Calu3 (cell line): ENCODE results near the gene MECR. TPM values are rescaled to one million over a fixed set of nuclear protein-coding genes. Genes with fewer than 3 reads are reported as not detected.

Experiments used
- BruUV-seq: library from RNA; stranded (reverse); fragments of 400-500 nt; replicated peaks from 2 replicates; lab custom pipeline; 2021; lab: Mats Ljungman, UMichigan
- CTCF ChIA-PET: fragments of 300-600 bp; sonication (Branson Sonifier 250); formaldehyde crosslinking; loops from one replicate; lab custom pipeline; 2022; ENCODE audit warnings: antibody characterized with exemption; lab: Charles Lee
- DNase-seq: peaks from one replicate; pipeline ENCODE4 v3.0.0; 2022
- H3K27ac Mint-ChIP-seq: one replicate; pipeline ENCODE4 v1.8.0; 2022; ENCODE audit warnings: mixed read lengths; ENCODE audit not compliant: unreplicated experiment
- H3K27me3 Mint-ChIP-seq: one replicate; pipeline ENCODE4 v1.8.0; 2022; ENCODE audit warnings: mixed read lengths; ENCODE audit not compliant: unreplicated experiment
- H3K36me3 Mint-ChIP-seq: one replicate; pipeline ENCODE4 v1.8.0; 2022; ENCODE audit warnings: mild to moderate bottlenecking, moderate library complexity, mixed read lengths; ENCODE audit not compliant: insufficient read depth, unreplicated experiment
- H3K4me1 Mint-ChIP-seq: one replicate; pipeline ENCODE4 v1.8.0; 2022; ENCODE audit warnings: mild to moderate bottlenecking, low read depth, mixed read lengths; ENCODE audit not compliant: unreplicated experiment
- H3K4me3 Mint-ChIP-seq: one replicate; pipeline ENCODE4 v1.8.0; 2022; ENCODE audit warnings: mild to moderate bottlenecking, low read depth, moderate library complexity, mixed read lengths; ENCODE audit not compliant: unreplicated experiment
- H3K9me3 Mint-ChIP-seq: one replicate; pipeline ENCODE4 v1.8.0; 2022; ENCODE audit warnings: low read depth, mixed read lengths; ENCODE audit not compliant: unreplicated experiment
- CTCF ChIP-seq: fragments of 200-600 bp; IDR thresholded peaks from one replicate; pipeline ENCODE4 v1.8.0; 2022; ENCODE audit warnings: antibody characterized with exemption; ENCODE audit not compliant: unreplicated experiment
- intact Hi-C: fragments of 100-400 bp; cut with micrococcal nuclease; formaldehyde crosslinking; loops from one replicate; pipeline ENCODE4 v1.10.0; 2022; ENCODE audit not compliant: unreplicated experiment
- total RNA-seq: library from RNA; stranded (reverse); gene quantifications from 2 replicates; pipeline ENCODE4 v1.2.3, GENCODE V29; 2022

MECR gene
- total RNA-seq, 1 experiment from 2014 or later = 46.8 TPM

GRCh38 chr1:29227511-29227910, 3.2 kb downstream of the MECR start:
- intact Hi-C loops = no loop called here
- CTCF ChIA-PET = no interaction called here
- DNase-seq = peak; percentile 77
- TF ChIP-seq CTCF = no peak
- Mint-ChIP-seq H3K27ac (peak overlapping the region; percentile 89), H3K27me3 (no peaks in the 10 kb centered on the region), H3K4me1 (peaks cover 48% of the 10 kb centered on the region), H3K36me3 (peaks cover 21% of the 10 kb centered on the region), H3K9me3 (no peaks in the 10 kb centered on the region), H3K4me3 (peak overlapping the region; percentile 21)
- BruUV-seq = no TSS peak

DNA sequence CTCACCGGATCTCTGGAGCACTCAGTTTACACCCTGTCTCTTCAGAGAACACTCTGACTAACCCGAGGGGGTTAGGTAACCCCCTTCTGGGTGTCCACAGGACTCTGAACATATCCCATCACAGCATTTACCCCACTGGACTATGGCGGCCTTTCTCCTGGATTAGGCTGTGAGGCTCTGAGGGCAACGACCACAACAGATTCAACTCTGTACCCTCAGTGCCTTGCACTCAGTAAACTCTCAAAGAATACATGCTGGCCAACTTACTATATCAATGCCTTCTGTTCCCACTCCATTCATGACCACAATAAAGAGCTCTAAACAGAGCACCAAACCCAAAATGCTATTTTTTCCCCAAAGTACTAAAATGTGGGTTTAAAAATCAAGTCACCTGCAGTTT, 5.4 kb downstream of the MECR start:
- intact Hi-C loops = no loop called here
- H3K4me3 Mint-ChIP-seq = no peak overlapping the region
- no peaks in the 10 kb centered on the region for H3K27me3 Mint-ChIP-seq
- DNase-seq = no peak
- peaks cover 26% of the 10 kb centered on the region for H3K36me3 Mint-ChIP-seq
- H3K4me1 Mint-ChIP-seq = peaks cover 41% of the 10 kb centered on the region
- no TSS peak for BruUV-seq
- H3K9me3 Mint-ChIP-seq = no peaks in the 10 kb centered on the region
- no peak for TF ChIP-seq CTCF
- CTCF ChIA-PET = no interaction called here
- no peak overlapping the region for H3K27ac Mint-ChIP-seq

DNA sequence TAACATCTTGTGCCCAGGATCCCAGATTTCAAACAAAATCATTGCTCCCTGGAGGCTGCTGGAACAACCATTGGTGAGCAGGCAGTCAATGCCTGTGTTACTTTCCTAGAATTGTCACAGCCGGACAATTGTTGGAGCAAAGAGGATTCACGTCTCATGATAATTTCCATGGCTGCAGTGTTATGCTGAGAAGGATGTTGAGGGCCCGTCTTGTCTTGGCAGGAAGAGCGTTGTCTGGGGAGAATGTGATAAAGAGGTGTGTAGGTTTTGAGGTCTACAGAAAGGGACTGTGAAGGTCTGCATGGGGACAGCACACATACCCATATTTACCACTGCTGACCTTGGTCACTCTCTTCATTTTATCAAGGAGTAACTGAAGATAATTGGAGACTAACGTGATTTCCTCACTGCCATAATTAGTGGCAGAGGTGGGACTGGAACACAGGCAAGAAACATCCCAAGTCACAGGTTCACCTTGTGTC, 6.3 kb downstream of the MECR start:
- no peak overlapping the region for H3K27ac Mint-ChIP-seq
- H3K4me1 Mint-ChIP-seq = peaks cover 37% of the 10 kb centered on the region
- H3K4me3 Mint-ChIP-seq = no peak overlapping the region
- no peak for DNase-seq
- peaks cover 25% of the 10 kb centered on the region for H3K36me3 Mint-ChIP-seq
- TF ChIP-seq CTCF = no peak
- H3K9me3 Mint-ChIP-seq = no peaks in the 10 kb centered on the region
- H3K27me3 Mint-ChIP-seq = no peaks in the 10 kb centered on the region
- CTCF ChIA-PET = interaction anchor here (0.7 kb wide), 1 partner anchor 409 kb away, joined by 3 read pairs; no protein-coding TSS in a partner anchor
- intact Hi-C loops = no loop called here
- BruUV-seq = no TSS peak

DNA sequence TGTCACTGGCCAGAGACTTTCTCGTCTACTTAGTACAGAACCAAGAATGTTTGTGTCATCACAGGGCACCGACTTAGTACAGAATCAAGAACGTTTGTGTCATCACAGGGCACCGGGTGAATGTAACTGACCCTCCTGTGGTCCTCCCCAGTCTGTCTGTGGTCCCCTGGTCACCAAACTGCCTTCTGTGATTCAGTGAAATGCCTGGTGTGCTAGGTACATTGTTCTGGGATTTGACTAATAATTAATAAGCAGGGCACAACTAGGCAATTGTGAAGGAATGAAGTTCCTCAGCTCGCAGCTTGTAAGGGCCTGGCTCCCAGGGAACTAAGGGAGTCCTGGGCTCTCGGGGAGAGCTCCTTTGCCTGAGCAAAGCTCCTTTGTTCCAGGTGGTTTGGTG, 7.2 kb downstream of the MECR start:
- intact Hi-C loops = no loop called here
- Mint-ChIP-seq H3K4me3 (no peak overlapping the region), H3K36me3 (peaks cover 25% of the 10 kb centered on the region), H3K4me1 (peaks cover 31% of the 10 kb centered on the region), H3K9me3 (no peaks in the 10 kb centered on the region), H3K27me3 (no peaks in the 10 kb centered on the region), H3K27ac (peak overlapping the region; percentile 24)
- no TSS peak for BruUV-seq
- TF ChIP-seq CTCF = no peak
- peak; percentile 28 for DNase-seq
- CTCF ChIA-PET = no interaction called here
